NB4 (cell line): ENCODE results near the gene ARIH1.
A peak's percentile ranks its signal among the peaks of the same experiment; 100 is the strongest.

Source experiments
- DNase-seq: peaks from one replicate; pipeline ENCODE4 v3.0.0; 2010; ENCODE audit warnings: low read depth
- H3K4me3 ChIP-seq: one replicate; pipeline ENCODE4 v1.5.1; 2011; ENCODE audit warnings: mild to moderate bottlenecking, low read depth, low read length, moderate library complexity
- CTCF ChIP-seq: IDR thresholded peaks from one replicate; pipeline ENCODE4 v1.5.1; 2012; ENCODE audit warnings: low read depth, low read length
- MAX ChIP-seq: IDR thresholded peaks from 2 replicates; pipeline ENCODE4 v1.6.1; 2011; ENCODE audit warnings: low read depth, low read length
- MYC ChIP-seq: IDR thresholded peaks from 2 replicates; pipeline ENCODE4 v1.6.1; 2011; ENCODE audit warnings: low read depth, low read length
- POLR2A ChIP-seq: IDR thresholded peaks from 2 replicates; pipeline ENCODE4 v1.6.1; 2011; ENCODE audit warnings: mild to moderate bottlenecking; ENCODE audit not compliant: insufficient read length; ENCODE audit errors: extremely low read depth

Gene ARIH1

GRCh38 chr15:72482275-72482674 lies 8.1 kb downstream of the ARIH1 start:
- no peak overlapping the region for H3K4me3 ChIP-seq
- peak; percentile 46 for DNase-seq
- TF ChIP-seq POLR2A (no peak), MAX (no peak), CTCF (no peak), MYC (no peak)

- no peak for DNase-seq
- TF ChIP-seq MAX (no peak), MYC (no peak), POLR2A (no peak), CTCF (no peak)
- H3K4me3 ChIP-seq: no peak overlapping the region
Observed at GRCh38 chr15:72483279-72483678, 9.1 kb downstream of the ARIH1 start.

DNA sequence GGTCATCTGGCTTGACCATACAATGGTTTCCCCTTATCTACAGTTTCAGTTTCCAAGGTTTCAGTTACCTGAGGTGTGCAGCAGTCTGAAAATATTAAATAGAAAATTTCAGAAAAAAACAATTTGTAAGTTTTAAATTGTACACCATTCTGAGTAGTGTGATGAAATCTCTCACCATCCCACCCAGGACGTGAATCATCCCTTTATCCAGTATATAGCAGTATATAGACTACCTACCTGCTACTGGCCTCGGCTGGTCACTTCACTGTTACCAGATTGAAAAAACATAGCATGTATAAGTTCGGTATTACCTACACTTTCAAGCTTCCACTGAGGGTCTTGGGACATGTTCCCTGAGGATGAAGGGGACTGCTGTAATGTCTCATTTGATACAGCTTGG lies 12.0 kb downstream of the ARIH1 start:
- H3K4me3 ChIP-seq: no peak overlapping the region
- TF ChIP-seq MYC: no peak
- no peak for DNase-seq

DNA sequence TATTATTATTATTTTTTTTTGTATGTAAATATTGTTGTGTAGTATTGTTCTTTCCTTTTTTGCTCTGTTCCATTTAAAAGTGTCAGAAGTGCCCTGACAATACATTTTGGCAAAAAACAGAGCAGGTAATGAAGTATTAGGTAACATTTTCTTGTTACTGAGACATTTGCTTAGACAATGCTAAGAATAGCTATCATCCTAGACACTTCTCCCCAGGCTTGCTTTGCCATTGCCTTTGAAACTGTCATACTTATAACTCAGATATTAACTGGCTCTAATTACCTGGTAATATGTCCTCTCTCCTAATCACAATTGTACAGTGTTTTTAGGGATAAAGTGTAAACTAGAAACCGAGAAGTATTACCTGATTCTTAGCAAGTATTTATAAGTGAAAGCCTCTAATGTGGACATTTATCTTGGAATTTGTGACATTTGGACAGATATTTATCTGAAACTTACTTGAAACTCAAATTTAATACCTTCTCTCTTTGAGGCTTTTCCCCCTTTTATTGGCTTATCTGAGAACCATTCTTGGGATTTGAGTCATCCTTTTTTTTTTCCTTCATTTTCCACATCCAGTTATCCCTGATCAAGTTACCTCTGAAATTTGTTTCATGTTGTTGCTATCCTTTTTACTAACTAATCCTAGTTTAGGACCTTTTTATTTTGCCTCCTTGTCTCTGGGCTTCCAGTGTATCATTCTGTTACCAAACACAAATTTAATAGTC lies 13.1 kb downstream of the ARIH1 start:
- no peak overlapping the region for H3K4me3 ChIP-seq
- no peak for DNase-seq
- no peak for TF ChIP-seq MYC

- DNase-seq: no peak
- no peak overlapping the region for H3K4me3 ChIP-seq
- TF ChIP-seq CTCF (no peak), MYC (no peak), MAX (no peak), POLR2A (no peak)
Observed at GRCh38 chr15:72488558-72488957, 14.4 kb downstream of the ARIH1 start.

DNA sequence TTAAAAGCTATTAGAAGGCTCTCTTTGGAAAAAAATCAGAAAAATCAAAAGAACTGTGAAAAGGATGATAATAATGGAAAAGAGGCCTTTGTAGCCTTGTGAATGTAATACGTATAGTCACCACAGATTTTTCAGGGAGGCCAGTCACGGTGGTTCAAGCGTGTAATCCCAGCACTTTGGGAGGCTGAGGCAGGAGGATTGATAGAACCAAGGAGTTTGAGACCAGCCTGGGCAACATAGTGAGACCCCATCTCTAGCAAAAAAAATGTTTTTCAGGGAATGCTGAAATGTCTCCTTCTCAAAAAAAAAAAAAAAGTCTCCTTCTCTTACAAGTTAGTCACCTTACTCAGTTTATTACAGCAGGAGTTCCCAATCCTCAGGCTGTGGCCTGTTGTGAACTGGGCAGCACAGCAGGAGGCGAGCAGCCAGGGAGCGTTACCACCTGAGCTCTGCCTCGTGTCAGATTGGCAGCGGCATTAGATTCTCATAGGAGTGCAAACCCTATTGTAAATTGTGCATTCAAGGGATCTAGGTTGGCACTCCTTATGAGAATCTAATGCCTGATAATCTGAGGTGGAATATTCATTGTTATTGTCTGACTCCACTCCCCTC lies 15.9 kb downstream of the ARIH1 start:
- DNase-seq: no peak
- TF ChIP-seq MAX: no peak
- TF ChIP-seq MYC: no peak
- TF ChIP-seq CTCF: no peak
- TF ChIP-seq POLR2A: no peak
- H3K4me3 ChIP-seq: no peak overlapping the region

DNA sequence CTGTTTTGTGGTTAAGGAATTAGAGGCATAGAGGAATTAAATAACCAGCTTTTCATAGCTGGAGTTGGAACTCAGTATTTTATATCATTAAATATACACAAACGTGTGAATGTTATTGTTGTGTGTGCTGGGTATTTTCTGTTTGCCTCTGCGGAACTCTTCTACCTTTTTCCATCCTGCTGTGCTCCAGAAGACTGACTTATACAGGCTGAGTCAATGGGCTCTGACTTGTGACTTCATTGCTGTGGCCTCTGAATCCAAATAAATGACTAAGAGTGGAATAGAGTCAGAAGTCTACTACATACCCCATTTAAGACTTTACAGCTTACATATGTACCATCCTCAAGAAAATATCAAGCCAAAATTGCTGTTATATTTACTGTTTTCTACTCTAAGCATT lies 17.6 kb downstream of the ARIH1 start:
- no peak overlapping the region for H3K4me3 ChIP-seq
- DNase-seq: no peak
- no peak for TF ChIP-seq MAX
- no peak for TF ChIP-seq POLR2A
- no peak for TF ChIP-seq MYC
- no peak for TF ChIP-seq CTCF
